Measurements from ENCODE around the gene VPS41.

DNA sequence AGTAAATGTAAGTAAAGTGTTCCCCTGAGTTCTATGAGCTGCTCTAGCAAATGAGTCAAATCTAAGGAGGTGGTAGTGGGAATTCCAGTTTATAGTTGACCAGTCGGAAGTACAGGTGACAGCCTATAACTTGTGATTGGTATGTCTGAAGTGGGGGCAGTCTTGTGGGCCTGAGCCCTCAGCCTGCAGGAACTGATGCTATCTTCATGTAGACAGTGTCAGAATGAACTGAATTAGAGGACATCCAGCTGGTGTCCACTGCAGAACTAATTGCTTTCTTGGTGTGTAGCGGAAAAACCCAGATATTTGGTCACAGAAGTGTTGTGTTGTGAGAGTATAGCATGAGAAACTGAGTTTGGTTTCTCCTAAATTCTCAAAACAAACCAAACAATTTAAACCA lies 150.0 kb downstream of the VPS41 start:
- TF ChIP-seq CTCF (IDR thresholded peaks at IDR 0.05; ENCODE audit: borderline replicate concordance, extremely low read depth, low read length, poor library complexity, severe bottlenecking) (no peak), EZH2 (IDR thresholded peaks at IDR 0.05; ENCODE audit: borderline replicate concordance, low read depth, low read length, severe bottlenecking) (no peak)

Measured in DND-41 (cell line).